ENCODE results near the gene C9orf50.
A peak's percentile ranks its signal among the peaks of the same experiment; 100 is the strongest.

C9orf50 gene

DNA sequence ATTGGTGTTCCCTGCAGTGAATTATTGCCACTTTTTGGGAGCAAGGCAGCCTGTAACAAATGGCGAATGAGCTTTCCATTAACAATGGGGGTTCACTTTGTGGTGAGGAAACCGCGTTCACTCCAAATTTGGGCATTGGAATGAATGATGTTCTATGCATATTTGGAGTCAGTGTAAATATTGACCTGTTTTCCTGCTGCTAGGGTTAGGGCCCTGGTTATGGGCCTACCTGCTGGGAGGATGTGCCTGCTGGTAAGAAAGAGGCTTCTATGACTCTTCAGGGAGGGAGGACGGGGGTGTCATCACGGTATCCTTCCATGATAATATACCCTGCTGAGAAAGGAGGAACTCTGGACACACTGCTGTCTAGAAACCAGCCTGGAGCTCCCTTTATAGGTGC lies 29.0 kb downstream of the C9orf50 start:
- DNase-seq (ENCODE audit: low read depth in 2 of 2) = no peak

DNA sequence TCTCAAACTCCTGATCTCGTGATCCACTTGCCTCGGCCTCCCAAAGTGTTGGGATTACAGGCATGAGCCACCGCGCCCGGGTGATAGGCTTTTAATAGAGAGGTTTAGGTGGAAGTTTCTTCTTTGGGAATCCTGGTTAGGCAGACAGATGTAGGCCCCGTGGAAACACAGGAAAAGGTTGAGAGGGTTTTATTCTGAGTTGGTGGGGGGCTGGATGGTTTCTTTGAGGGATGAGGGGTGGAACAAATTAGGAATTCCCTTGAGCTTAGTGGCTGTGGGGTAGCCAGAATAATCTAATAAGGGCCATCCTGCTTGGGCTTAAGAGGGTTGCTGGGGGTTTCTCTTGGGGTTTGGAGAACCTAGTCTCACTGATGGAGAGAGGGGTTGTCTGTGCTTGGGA lies 30.4 kb downstream of the C9orf50 start:
- no peak for DNase-seq (ENCODE audit: low read depth in 2 of 2)

DNA sequence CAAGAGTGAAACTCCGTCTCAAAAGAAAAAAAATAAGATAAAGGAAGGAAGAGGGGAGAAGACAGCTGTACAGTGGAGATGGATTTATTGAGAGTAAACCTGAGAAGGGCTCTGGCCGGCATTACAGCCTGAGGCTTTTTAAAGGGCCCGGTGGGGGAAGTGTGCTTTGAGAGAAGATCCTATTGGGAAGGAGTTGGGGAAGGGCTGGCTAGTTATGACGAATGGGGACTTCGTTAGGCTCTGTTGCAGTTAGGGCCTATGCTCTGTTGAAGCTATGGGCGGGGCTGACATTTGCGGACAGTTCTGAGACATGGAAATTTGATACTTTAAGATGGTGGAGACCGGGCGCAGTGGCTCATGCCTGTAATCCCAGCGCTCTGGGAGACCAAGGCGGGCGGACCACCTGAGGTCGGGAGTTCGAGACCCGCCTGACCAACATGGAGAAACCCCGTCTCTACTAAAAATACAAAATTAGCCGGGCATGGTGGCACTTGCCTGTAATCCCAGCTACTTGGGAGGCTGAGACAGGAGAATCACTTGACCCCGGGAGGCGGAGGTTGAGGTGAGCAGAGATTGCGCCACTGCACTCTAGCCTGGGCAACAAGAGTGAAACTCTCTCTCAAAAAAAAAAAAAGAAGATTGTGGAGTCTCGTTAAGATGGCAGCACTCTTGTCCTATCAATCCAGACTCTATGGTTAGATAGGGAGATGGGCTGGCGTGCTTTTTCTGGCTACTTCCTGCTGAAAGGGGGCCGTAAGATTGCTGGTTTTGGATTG lies 33.2 kb downstream of the C9orf50 start:
- no peak for DNase-seq (ENCODE audit: low read depth in 2 of 2)

DNA sequence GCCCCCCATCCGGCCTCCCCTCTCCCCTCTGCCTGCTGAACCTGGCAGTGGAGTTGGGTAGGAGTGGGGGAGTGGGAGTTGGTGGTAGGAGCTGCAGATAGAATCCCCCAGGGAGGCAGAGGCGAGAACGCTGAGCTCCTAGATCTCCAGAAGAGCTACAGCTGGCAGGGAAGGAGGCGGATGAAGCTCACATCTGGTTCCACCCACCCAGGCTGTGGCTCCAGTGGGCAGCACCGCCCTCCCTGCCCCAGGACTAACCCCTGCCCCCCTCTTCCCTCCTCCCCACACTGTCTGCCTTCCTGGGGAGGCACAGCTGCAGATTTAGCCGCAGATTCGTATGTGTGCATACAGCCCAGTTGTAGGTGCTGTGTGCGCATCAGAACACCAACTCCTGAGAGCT lies 34.2 kb downstream of the C9orf50 start:
- no peak for DNase-seq (ENCODE audit: low read depth in 2 of 2)

DNA sequence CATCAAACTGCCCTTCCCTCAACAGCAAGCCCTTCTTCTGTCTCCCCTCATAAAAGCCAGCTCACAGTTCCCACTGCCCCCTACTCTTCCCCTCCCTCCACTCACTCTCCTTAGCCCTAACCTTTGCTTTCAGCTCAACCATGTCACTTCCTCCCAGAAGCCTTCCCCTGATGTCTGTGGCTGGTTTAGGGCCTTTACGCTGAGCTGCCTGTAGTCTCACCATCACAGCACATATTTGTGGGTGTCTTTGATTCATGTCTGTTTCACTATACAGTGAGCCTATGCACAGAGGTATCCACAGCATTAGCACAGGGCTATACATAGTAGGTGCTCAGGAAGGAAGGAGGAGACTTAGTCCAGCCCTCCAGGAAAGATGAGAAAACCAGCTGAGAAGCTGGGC lies 34.7 kb downstream of the C9orf50 start:
- no peak for DNase-seq (ENCODE audit: low read depth in 2 of 2)

DNA sequence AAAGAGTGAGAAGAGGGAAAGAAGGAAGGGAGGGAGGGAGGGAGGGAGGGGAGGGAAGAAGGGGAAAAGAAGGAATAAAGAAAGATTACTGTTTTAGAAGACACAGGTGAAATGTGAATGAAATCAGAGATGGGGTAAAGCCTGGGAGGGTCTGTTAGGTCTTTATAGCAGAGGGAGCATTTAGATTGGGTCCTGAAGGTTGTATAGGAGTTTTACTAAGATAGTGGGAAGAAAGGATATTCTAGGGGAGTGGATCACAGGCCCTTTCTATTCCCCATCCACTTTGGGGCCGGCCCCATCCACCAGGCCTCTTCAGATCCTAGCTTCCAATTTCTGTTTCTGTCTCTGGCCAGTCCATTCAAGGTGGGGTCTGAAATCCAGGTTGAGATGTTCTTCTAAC lies 35.5 kb downstream of the C9orf50 start:
- no peak for DNase-seq (ENCODE audit: low read depth in 2 of 2)

DNA sequence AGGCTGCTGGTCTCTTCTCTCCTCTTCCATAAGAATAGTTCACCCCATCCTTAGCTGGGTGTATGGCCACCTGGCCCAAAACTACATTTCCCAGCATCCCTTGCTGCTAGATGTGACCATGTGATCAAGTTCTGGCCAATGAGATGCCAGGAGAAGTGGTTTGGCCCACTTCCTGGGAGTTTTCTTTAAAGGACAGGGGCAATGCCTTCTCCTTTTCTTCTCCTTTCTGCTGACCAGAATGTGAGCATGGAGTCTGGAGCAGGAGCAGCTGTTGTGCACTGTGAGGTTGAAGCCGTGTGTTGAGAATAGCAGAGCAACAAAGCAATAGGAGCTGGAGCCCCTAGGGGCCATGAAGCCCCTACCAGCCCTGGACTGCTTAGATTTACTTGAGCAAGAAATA lies 36.8 kb downstream of the C9orf50 start:
- peak in 1 of 2 donors; percentile 54 for DNase-seq (ENCODE audit: low read depth in 2 of 2)

DNA sequence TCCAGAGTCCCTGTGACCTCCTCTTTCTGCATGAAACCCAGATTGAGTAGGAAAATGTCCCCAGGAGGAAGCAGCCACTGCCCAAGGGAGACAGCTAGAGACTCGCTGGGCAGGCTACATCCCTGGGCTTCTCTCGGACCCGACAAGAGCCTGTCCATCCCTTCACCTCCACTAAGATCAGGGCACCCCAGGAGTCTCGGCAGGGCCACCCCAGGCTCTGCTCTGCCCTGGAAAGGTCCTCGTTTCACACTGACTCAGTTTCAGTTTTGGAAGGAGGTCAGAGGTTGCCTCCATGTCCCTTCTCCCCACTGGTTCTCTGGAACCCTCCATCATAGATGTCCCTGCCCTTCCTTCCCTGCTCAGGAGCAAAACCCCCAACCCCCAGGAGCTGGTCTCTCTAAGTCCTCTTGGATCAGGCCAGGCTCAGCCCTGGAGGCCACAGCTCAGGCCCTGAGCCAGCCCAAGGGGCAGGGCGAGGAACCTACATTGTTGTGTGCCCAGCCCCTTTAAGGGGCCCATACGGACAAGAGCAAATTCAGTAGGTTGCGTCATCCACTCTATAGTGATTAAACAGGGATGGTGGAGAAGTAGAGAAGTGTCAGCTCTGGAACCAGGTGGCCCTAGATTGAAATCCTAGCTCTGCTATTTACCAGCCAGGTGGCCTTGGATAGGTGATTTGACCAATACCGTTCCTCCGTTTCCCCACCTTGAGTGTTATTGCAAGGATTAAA lies 37.4 kb downstream of the C9orf50 start:
- DNase-seq (ENCODE audit: low read depth in 2 of 2) = no peak

DNA sequence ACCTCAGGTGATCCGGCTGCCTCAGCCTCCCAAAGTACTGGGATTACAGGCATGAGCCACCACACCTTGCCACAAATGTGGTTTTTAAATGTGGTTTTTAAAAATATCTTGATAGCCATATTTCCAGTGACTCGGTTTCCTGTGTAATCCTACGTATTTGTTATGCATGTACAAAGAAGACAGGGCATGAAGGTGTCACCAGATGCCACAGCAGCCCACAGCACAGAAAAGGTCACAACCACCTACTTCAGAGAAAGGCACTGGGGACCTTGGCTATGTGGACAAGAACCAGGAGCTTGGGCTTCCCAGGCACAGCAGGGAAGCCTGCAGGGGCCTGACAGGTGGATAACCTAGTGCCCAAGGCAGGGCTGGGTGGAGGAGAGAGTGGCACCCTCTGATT lies 38.0 kb downstream of the C9orf50 start:
- no peak for DNase-seq (ENCODE audit: low read depth in 2 of 2)

DNA sequence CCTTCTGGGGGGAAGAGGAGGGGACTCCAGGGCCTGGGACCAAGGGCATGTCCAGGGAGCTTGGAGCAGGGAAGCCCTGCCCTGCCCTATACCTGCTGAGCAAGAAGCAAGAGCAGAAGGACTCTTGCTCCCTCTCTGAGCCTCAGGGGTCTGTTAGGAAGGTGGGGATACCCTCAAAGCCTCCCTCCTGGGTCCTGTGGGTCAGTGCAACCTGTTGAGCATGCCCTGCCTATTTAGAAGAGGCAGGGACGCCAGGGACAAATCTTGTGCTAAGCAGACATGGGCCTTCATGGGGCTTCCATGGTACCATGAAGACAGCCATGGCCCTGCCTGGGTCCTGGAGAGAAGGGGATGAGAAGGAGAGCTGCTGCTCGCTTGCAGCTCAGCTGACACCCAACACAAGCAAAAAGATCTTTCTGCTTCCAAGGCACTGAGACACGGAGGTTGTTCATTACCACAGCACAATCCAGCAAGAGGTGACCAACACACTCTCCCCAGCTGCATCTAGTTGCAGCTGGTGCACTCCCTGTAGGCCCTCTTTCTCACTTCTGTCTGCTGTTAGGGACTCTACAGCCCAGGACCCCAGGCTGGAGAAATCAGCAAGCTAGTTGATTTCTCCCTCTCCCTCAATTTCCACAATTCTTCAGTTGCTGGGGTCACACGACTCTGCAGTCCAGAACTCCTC lies 39.3 kb downstream of the C9orf50 start:
- no peak for DNase-seq (ENCODE audit: low read depth in 2 of 2)

DNA sequence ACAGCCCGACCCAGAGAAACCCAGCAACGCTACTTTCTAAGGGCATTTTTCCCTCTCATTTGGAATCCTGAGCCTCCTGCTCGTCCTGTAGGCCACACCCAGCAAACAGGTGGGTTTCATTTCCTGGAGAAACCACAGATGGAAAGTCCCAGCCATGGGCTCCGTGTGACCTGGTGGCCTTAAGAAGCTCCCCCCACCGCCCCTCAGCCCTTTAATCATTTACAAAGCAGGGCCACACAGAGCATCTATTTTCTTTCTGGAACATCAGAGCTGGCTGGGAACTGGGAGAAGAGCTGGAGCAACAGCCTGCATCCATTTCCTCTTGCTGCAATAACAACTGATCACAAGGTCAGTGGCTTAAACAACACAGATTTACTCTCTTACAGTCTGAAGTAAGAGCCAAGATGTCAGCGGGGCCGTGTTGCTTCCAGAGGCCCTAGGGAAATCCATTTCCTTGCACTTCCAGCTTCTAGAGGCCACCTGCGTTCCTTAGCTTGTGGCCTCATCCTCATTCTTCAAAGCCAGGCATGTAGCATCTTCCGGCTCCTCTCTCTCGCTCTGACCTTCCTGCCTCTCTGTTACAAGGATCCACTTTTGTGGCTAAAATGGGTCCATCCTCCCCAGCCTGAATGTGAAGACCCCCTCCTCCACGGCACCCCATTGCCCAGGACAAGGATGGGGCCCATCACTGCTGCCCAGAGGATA lies 40.5 kb downstream of the C9orf50 start:
- no peak for DNase-seq (ENCODE audit: low read depth in 2 of 2)

DNA sequence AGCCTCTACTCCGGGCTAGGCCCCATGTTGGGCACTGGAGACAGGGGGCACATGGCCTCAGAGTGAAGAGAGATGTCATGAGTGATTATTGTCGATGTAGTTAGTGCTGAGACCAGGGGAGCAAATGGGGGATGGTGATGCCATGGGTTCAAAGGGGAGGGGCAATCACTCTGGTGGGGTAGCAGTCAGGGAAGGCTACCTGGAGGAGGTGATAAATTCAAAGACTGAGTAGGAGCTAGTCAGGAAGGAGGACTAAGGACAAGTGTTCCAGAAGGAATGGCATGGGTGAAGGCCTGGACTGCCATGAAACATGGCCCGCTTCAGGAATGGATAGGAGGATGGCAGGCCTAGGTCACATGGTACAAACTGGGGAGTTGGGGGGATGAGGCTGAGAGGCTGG lies 41.6 kb downstream of the C9orf50 start:
- DNase-seq (ENCODE audit: low read depth in 2 of 2) = no peak

DNA sequence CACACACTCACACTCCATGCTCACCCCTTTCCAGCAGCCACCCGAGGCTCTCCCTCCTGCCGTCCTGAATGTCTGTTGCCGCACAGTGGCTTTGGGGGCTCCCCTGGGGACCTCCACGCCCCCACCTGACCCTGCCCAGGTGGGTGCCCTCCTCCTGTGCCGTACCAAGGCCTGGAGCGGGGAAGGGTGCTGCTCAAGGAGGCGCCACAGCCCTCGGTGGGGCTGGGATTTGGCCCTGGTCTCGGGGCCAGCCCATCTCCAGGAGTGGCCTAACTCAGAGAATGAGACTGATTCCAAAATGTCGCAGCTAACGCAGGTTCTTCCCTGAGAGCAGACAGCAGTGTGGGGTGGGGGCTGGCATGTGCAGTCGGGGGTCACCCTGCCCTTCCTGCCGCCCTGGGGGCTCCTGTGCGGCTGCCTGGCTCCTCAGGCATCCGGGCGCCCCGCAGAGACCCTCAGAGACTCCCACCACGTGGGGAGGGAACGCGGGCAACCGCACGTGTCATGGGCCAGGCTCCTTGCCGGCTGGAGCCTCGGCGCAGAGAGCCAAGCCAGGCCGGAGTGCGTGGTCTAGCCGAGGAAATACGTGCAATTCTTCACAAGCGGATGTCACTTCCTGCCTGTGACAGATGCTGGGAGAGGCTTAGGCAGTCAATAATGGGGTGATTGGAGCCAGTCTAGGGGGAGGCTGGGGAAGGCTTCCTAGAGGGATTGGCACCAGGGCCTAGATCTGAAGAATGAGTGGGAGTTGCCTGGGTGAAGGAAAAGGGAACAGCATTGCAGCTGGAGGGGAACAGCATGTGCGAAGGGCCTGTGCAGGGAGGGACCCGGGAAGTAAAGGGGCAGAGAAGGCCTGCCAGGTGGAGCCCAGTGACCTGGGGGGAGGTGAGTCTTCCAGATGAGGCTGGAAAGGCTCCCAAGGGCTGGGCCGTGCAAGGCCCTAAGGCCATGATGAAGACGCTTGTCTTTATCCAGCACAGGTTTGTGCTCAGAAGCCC lies 44.1 kb downstream of the C9orf50 start:
- no peak for DNase-seq (ENCODE audit: low read depth in 2 of 2)

DNA sequence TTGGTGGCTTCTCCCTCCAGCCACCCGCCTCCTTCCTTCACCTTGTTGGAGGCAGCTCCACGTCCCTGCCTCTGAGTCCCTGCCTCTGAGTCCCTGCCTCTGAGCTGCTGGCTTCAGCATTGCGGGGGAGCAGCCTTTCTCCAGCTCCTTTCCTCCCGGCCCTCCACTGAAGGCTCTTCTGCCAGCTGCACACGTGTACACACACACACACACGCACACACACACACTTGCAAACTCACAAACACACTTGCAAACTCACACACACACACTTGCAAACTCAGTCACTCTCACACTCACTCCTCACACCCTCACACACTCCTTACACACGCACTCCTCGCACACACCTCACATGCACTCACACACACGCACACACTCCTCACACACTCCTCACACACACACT lies 45.1 kb downstream of the C9orf50 start:
- DNase-seq (ENCODE audit: low read depth in 2 of 2) = no peak

DNA sequence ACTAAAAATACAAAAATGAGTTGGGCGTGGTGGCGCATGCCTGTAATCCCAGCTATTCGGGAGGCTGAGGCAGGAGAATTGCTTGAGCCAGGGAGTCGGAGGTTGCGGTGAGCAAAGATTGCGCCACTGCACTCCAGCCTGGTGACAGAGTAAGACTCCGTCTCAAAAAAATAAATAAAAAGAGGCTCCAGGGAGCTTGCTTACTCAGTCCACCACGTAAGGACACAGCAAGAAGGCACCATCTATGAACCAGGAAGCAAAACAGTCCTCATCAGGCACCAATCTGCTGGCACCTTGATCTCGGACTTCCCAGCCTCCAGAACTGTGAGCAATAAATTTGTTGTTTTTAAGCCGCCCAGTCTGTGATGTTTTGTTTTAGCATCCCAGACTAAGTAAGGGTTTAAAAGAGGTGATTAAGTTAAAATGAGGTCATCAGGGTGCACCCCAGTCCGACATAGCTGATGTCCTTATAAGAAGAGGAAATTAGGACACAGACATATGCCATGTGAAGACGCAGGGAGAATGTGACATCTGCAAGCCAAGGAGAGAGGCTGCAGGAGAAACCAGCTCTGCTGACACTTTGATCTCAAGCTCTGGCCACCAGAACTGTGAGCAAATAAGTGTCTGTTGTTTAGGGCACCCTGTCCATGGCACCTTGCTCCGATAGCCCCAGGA lies 45.9 kb downstream of the C9orf50 start:
- DNase-seq (ENCODE audit: low read depth in 2 of 2) = no peak

DNA sequence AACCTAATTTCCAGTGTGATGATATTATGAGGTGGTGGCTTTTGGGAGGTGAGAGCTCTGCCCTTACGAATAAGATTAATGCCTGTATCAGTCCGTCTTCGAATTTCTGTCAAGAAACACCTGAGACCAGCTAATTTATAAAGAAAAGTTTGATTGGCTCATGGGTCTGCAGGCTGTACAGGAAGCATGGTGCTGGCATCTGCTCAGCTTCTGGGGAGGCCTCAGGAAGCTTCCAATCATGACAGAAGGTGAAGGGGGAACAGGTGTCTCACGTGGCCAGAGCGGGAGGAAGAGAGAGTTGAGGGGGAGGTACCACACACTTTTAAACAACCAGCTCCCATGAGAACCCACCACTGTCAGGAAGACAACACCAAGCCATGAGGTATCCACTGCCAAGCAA lies 46.9 kb downstream of the C9orf50 start:
- DNase-seq (ENCODE audit: low read depth in 2 of 2) = no peak

DNA sequence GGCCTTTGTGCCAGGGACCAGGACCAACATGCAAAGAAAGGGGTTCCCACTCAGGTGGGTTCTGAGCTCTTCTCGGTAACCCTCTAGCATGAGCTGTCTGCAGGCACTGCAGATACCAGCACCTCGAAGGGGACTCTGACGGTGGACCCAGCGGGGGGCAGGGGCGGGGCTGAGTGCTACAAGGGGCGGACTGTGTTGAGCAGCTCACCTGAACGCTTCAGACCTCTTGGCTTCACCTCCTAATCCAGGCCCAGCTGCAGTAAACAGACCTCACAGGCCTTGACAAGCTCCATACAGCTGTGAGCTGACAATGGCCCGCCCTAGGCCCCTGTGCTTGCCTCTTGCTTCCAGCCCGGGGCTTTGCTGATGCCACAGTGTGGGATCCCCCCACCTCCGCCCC lies 48.4 kb downstream of the C9orf50 start:
- no peak for DNase-seq (ENCODE audit: low read depth in 2 of 2)

DNA sequence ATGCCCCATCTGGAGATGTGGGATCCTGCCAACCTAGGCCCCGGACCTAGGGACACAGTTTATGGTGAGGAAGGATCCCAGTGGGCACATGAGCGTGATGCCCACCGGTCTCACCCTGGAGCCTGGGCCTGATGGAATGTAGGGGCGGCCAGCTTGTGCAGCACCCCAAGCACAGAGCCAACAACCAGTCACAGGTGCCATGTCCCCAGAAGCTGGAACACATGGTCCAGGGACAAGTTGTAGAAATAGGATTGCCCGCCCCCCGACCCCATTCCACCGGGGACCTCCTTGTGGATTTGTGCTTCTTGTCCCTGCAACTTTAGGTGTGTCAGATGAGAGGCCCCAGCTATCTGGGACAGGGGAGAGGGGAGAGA lies 48.9 kb downstream of the C9orf50 start:
- no peak for DNase-seq (ENCODE audit: low read depth in 2 of 2)

DNA sequence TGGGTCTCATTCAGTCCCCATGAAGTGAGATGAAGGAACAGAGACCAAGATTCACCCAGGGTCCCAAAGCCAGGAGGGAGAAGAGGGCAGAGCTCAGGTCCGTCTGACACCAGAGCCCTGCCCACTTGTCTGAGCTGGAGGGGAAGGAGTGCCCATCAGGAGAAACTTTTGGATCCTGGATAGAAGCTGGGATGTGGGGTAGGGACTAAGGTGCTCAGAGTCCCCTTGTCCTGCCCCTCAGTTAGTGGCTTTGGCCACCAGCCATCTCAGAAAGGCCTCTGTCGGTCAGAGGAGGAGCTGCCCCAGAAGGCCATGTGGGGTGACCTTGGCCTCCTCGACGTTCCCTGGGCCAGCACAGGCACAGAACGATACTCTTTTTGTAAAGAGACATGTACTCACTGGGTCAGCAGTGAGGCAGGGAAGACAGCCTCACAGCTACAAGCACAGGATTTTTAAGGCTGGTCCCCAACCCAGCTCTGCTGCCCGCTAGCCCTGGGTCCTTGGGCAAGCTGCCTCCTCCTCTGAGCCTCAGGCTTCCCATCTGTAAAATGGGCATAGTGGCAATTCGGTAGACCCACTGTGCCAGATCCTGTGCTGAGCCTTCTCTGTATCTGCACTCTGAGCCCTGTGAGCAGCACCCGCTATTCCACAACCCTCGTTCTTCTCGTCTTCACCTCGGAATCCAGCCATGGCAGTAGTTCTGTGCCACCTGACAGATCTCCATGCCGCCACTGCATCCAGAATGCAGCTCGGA lies 49.4 kb downstream of the C9orf50 start:
- no peak for DNase-seq (ENCODE audit: low read depth in 2 of 2)

Data from stimulated activated CD4-positive, alpha-beta T cell treated with anti-CD3 and anti-CD28 coated beads, Interleukin-15, amount 100 ng/mL, for 48 hours (primary cell).